Epithelial cell of proximal tubule (primary cell): Measurements from ENCODE around the gene TNFSF11. TPM values are rescaled to one million over a fixed set of nuclear protein-coding genes. Genes with fewer than 3 reads are reported as not detected.
A peak's percentile ranks its signal among the peaks of the same experiment; 100 is the strongest.

ENCODE experiments used
- DNase-seq: peaks from one replicate; pipeline ENCODE4 v3.0.0-alpha.2; 2011; ENCODE audit warnings: low read depth
- H3K4me3 ChIP-seq: 2 replicates; pipeline ENCODE4 v1.5.1; 2011; ENCODE audit warnings: low read depth, mild to moderate bottlenecking, low read length
- total RNA-seq: library from RNA; depleted of rRNA; stranded (reverse); fragments of >200 nt; gene quantifications from 2 replicates; pipeline ENCODE4 v1.2.3, GENCODE V29; 2015
- TF ChIP-seq, protein P1 (sequence below): conservative IDR thresholded peaks from 2 replicates; pipeline ENCODE4 v1.5.1; 2012; ENCODE audit warnings: low read depth, mild to moderate bottlenecking, low read length

TNFSF11 gene
- total RNA-seq, 1 donor from 2014 or later = 1.8 TPM

DNA sequence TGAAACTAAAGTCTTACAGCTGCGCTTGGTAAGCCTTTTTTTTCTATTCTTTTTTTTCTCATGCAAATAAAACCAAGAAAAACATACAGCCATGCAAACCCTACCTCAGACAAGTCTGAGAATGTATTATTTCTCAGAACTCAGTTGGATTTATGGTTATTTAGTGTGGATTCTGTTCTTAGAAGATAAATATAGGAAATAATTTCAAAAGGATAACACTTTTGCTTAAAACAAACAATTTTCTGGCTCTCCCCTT, 40.7 kb upstream of the TNFSF11 start:
- TF ChIP-seq, protein P1, sequence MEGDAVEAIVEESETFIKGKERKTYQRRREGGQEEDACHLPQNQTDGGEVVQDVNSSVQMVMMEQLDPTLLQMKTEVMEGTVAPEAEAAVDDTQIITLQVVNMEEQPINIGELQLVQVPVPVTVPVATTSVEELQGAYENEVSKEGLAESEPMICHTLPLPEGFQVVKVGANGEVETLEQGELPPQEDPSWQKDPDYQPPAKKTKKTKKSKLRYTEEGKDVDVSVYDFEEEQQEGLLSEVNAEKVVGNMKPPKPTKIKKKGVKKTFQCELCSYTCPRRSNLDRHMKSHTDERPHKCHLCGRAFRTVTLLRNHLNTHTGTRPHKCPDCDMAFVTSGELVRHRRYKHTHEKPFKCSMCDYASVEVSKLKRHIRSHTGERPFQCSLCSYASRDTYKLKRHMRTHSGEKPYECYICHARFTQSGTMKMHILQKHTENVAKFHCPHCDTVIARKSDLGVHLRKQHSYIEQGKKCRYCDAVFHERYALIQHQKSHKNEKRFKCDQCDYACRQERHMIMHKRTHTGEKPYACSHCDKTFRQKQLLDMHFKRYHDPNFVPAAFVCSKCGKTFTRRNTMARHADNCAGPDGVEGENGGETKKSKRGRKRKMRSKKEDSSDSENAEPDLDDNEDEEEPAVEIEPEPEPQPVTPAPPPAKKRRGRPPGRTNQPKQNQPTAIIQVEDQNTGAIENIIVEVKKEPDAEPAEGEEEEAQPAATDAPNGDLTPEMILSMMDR = no peak
- no peak for DNase-seq

DNA sequence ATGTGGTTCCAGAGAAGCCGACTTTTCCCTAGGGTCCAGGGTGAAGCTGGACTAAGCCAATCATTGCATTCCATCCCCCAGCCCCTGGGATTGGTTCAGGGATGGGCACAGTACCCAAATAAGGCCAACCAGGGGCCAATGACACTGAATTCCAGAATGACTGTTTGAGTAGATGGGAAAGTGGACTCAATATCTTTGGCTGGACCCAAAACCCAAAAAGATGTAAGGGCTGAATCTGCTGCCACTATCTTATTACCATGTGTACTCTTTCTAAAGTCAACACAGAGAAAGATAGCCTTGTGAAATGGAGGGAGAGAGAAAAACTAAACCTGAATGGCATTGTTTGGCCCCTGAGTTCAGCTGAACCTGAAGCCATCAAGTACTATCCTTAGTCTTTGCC, 39.2 kb upstream of the TNFSF11 start:
- H3K4me3 ChIP-seq = no peak overlapping the region
- DNase-seq = no peak
- TF ChIP-seq, protein P1 = no peak

More for the DNA sequence above, 40.7 kb upstream of the TNFSF11 start:
- H3K4me3 ChIP-seq = no peak overlapping the region

DNA sequence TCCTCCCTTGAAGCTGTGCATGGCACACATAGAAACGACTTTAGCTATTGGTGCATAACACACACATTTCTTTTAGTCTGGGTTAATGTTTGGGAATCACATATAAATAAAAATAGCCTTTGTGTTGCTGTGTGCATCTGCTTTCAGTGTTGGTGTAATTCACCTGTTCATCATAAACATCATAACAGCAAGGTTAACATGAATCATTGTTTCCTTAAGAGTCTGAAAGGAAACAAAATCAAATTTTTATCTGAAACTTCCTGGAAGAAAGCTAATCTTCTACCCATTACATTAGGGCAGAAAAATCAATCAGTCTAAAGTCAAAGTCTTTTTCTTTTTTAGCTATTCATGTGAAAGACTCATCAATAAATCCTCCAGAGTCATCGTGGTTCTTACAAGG, 35.0 kb upstream of the TNFSF11 start:
- DNase-seq = no peak
- H3K4me3 ChIP-seq = no peak overlapping the region
- TF ChIP-seq, protein P1 = no peak

DNA sequence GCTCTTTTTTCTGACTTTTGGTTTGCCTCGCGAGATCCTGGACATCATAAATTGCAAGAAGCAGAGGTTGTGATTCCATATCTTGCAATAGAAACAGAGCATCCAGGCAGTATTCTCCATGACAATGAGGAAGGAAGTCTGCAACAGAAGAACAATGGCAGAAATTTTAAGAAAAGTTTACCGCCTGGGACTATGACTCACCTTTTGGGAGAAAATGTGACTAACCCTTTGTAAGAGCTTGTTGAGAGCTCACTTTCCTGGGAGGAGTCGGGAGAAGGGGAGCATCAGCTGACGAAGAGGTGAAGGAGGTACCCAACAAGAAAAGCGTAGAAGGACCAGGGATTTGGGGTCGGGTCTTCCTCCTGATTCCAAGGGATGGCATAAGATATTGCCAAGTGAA, 34.3 kb upstream of the TNFSF11 start:
- DNase-seq = no peak
- H3K4me3 ChIP-seq = no peak overlapping the region
- TF ChIP-seq, protein P1 = no peak

DNA sequence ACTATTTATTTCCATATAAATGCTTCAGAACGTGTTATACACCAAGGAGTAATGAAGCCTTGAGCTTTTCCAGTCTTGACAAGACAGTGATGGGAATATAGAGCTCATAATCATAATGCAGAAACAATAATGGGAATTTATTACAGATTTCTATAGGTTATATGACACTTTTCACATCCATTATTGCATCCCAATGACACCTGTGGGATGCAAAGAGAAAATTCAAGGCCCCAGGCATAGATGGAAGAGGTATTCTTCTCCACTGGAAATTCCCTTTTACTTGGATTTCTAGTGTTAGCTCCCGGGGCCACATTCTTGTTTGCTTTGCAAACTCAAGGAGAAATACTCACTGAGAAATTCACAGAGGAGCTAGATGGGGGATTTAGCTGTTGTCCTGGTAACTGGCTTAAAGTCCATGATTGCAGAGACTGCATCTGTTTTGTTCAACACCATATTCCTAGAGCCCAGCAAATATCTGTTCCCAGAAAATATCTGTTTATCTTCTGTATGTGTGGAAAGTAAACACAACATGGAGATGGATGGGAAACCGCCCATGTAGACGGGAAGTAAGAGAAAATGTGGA, 30.6 kb upstream of the TNFSF11 start:
- TF ChIP-seq, protein P1 = no peak
- DNase-seq = no peak
- no peak overlapping the region for H3K4me3 ChIP-seq

DNA sequence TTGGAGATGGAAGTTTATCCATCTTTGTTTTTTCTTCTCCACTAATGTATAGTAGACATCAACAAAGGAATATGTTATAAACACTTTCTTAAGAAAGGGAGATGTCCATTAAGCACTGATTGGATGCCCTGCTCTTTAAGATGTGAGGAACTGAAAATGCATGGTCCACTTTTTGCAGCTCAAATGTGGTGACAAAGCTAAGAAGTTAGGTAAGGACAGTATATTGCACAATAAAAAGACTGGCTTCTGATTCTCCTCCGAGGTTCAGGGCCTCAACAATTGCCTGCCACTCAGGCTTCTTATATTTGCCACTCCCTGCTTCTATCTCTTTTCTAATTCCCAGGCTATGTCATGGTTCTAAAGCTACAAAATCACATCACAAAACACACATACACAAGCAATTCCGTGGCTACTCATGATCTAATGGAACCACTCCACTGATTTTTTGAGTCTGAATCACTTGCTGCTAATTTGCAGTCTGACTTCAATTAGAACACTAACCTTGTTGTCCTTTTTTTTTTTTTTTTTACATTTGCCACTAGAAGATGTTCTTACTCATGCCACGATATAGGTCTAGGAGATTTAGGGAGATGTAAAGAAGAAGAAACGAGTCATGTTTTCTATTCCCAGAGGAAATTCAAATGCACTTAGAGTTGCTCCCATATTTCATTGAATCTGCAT, 29.6 kb upstream of the TNFSF11 start:
- H3K4me3 ChIP-seq = no peak overlapping the region
- peak; percentile 45 for DNase-seq
- TF ChIP-seq, protein P1 = no peak

DNA sequence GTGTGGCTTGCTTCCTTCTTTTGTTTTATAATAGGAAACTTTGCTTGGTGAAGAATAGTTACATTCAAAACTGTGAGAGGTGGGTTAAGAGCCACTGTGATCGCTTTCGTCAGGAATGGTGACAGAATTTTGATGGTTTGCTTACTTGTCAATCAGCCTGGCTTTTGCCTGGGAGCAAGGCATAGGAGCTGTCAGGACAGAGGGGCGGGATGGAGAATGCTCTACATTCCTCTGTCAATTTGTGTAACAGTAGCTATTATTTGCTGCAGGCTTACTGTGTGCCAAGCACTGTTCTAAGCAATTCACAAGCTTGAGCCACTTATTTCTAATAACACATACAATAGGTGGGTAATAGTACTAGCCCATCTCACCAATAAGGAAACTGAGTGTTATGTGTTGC, 28.1 kb upstream of the TNFSF11 start:
- TF ChIP-seq, protein P1 = no peak
- DNase-seq = no peak

More for the DNA sequence above, 28.1 kb upstream of the TNFSF11 start:
- no peak overlapping the region for H3K4me3 ChIP-seq
